HS-27A (cell line): Measurements from ENCODE around the gene JUP.
A peak's percentile ranks its signal among the peaks of the same experiment; 100 is the strongest.

Source experiments
- DNase-seq: peaks from one replicate; pipeline ENCODE4 v3.0.0-alpha.2; 2012; ENCODE audit warnings: low read depth, missing footprints

JUP gene

DNA sequence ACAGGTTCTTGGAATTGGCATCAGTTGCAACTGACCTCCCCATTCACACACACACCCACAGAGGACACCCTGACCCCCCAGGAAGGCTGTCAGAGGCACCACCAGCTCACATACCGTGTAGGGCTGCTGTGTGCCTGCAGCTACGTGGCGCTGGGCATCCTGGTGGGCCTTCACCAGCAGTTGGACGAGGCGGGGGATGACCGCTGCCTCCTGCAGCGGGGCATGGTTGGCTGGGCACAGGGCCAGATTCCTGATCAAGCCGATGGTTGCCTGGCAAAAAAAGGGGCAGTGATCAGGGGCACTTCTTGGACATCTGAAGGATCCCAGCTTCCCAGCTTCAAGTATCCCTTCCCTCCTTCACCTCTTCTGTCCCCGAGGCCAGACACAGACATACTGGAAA lies 27.9 kb downstream of the JUP start:
- DNase-seq: no peak

DNA sequence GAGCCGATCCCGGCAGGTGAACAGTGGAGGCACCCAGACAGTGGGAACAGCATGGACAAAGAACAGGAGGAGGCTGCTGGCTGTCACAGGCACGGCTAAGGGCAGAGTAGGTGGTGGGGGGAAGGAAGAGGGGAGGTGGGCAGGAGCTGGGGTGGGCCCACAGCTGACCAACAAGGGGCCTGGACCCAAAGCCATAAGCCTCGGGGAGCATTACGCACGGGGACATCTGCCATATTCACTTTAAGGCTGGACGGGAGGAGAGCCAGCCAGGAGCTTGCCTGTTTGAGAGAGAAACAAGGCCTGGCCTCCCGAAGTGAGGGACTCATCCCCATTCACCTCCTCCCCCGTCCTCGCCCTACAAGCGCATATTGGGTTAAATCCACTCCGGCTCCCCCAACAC lies 32.4 kb downstream of the JUP start:
- no peak for DNase-seq

- no peak for DNase-seq
These were observed 35.2 kb downstream of the JUP start for GRCh38 chr17:41751288-41751687.

- DNase-seq: no peak
These were observed 35.6 kb downstream of the JUP start for GRCh38 chr17:41750862-41751261.

GRCh38 chr17:41748275-41748674 lies 38.2 kb downstream of the JUP start:
- no peak for DNase-seq

- no peak for DNase-seq
These were observed 44.8 kb downstream of the JUP start for GRCh38 chr17:41741709-41742108.

GRCh38 chr17:41740506-41740905 lies 46.0 kb downstream of the JUP start:
- DNase-seq: no peak

DNA sequence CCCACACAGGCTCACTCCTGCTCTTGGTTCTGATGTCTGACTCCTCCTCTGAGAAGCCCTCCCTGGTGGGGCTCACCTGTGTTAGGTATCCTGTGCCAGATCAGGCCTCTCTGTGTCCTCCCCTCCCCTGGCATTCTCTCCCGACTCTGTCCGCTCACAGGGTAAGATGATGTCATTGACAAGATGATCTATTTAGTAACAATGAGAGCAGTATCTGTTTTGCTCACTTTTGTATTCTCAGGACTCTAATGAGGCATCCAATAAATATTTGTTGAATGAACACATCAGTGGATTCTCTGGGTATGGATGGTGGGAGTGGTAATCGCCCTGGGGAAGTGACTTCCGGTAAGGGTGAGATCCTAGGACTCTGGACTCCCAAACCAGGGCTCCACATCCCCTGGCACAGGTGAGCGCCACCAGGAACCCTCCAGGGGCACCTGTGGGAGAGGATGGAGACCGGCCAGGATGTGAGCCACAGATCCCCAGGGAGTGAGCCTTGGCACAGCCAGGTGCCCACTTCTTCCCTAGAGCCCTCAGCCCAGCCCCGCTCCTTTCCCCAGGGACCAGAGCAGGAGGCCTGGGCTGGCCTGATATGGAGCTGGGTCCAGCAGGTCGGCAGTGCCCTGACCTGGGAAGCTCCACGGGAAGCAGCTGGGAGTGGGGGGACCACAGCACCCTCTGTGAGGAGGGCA lies 46.7 kb downstream of the JUP start:
- no peak for DNase-seq

DNA sequence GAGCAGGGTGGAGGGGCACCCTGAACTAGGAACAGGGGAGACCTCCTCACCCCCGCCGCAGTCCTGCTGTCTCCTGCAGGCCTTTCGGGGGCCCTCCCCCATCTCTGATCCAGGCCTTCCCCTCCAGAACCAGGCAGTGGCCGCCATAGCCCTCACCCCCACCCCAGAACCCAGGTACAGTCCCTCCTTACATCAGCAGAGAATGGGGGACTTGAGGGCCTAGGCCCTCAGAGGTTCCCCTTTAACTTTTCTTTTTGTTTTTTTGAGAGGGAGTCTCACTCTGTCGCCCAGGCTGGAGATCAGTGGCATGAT lies 47.8 kb downstream of the JUP start:
- DNase-seq: no peak

GRCh38 chr17:41738077-41738800 lies 48.3 kb downstream of the JUP start:
- peak; percentile 8 for DNase-seq

GRCh38 chr17:41737680-41738023 lies 48.9 kb downstream of the JUP start:
- DNase-seq: no peak

GRCh38 chr17:41736983-41737679 lies 49.4 kb downstream of the JUP start:
- no peak for DNase-seq

DNA sequence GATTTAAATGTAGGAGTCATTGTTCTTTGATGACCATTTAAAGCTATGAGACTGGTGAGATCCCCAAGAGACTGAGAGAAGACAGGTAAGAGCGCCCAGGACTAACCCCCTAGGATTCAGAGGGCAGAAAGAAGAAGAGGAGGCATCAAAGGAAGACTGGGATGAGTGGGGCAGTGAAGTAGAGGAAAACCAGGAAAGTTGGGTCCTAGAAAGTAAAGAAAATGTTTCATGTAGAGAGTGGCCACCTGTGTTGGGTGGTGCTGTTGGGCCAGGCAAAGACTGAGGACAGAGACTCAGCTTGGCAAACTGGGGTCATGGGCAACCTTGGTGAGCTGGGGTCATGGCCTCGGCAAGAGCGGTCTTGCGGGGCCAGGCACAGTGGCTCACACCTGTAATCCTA lies 50.8 kb downstream of the JUP start:
- no peak for DNase-seq

DNA sequence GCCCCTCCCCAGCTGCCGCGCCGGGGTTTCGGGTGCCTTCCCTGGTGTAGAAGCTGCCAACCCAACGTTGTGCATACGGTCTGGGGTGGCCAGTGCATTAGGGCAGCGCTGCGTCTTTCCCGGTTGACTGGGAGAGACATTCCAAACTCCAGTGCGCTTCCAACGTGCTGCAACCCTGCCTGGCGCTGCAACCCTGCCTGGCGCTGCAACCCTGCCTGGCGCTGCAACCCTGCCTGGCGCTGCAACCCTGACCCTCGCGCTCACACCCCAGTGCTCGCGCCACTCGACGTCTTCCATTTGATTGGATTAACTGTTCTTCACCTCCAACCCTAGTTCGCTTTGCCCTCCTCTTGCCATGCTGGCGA lies 51.6 kb downstream of the JUP start:
- no peak for DNase-seq

- DNase-seq: no peak
These were observed 52.2 kb downstream of the JUP start, which contains the start of gene HAP1 for GRCh38 chr17:41734139-41734948. HAP1 (minus strand) TSS chr17:41734643; CDS start chr17:41734634, 9 bp downstream.

DNA sequence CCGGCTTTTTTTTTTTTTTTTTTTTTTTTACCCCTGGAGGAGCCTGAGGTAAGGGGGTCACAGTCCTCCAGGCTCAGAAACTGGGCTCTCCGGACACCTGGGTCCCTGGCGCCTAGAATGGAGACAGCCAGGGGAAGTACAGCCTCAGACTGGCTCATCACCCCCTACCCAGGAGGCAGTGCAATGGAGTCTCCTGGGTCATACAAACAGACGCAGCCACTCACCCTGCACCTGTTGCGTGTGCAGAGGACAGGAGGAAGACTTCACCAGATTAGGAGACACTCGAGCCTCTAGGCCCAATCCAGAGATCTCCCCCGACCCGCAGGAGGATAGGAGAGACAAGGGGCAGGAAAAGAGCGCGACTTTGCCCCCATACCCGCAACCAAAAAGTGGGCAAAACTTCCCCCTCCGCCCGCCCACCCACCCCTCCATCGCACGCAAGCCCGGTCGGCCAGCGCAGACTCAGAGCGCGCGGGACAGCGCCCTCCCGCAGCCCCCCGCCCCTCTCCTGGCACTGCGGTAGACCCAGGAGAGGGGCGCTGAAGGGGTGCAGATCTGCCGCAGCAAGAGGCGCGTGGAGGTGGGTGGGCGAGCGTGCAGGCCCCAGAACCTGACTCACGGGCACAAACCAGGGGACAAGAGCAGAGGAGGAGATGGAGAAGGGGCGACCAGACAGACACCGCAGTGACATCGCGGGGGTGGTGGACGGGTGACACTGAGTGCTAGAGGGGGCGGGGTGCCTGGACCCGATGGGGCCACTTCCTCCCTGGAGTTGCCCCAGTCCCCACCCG lies 53.0 kb downstream of the JUP start:
- no peak for DNase-seq

DNA sequence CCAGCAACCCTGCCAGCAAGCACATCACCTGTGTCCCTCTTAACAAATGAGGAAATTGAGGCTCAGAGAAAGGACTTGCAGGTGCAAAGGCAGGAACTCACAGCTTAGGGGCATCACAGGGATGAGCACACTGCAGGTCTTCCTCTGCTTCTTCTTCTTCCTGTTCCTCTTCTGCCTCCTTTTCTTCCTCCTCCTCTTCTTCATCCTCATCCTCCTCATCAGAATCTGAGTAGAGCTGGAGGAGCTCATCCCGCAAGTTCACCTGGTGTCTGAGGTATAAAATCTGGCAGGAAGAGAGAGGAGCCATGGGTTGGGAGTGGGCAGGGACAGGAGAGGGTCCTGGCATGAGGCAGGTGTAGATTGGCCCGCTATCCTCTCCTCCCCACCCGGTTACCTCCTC lies 54.7 kb downstream of the JUP start:
- no peak for DNase-seq

DNA sequence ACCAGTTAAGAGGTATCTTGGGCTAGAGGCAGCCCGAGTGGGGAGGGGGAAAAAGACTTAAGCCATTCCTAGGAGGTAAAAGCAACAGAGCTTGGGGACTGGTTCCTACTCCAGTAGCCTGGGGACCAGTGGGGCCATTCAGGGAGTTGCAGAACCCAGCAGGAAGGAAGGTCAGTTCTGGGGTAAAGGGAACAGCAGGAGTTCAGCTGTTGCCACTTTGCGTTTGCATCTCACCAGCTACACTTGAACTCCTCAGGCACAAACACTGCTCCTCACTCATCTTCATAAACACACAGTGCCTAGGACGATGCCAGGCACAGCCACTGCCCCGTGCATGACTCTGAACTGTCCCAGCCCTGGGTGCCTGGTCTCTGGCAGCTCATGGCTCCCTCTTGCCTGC lies 56.0 kb downstream of the JUP start:
- no peak for DNase-seq

DNA sequence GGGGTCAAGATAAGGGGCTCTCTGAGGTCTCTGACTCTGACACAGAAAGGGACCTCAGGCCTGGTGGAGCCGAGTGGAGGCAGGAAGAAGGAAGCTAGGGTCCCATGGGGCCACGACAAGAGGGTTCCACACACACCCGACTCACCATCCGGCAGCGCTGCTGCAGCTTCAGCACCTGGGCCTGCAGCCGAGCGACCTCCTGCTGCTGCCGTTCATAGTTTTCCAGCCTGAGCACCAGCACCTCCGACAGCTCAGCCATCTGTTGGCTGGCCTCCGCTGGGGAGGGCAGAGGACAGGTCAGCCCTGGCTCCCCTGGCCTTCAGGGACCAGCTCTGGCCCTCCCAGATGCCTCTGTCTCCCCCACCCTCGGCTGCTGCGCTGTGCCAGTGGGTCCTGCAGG lies 58.5 kb downstream of the JUP start:
- DNase-seq: no peak

DNA sequence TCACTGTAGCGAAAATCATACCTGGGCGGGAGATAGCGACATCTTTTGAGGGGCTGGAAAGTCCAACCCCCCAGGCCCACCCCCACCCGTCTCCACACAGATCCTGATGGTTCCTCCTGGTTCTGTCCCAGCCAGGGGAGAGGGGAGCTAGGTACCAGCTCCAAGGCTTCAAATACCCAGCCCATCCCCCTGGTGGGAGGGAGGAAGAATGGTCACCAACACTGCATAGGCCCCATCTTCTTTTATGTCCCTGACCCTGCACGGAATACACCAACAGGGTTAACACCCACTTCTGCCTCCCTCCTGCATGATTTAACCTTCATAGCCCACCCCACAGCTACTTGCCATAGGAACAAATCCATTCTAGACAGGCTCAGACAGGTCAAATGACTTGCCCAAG lies 61.4 kb downstream of the JUP start:
- no peak for DNase-seq

DNA sequence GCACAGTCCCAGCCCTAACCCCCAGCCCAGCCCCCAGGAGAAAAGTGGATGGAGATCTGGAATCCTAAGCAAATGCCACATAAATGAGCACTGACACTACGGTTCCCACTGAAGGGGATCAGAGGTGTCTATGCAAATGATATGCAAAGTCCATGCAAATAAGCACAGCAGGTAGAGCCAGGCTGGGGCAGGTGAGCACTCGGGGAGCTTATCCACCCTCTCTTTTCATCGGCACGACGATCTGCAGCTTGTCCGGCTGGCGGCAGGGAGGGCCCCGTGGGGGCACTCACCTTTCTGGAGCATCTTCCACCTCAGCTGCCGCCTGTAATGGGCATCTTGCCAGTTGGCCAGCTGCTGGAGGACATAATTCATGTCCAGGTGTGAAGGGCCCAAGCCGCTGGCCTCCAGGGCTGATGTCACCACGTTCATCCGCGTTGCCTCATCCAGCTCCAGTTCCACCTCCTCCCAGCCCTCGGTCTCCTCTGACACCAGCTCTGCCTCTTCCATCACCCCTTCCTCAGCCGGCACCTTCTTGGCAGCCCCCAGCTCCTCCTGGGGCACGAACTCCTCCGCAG lies 61.9 kb downstream of the JUP start:
- no peak for DNase-seq
